CD8-positive, alpha-beta memory T cell (primary cell): Measurements from ENCODE around the gene IRX4. TPM values are rescaled to one million over a fixed set of nuclear protein-coding genes. Genes with fewer than 3 reads are reported as not detected.

ENCODE experiments used
- CTCF ChIA-PET: fragments of 350-600 bp; sonication (Branson Sonifier 250); formaldehyde crosslinking; loops from one replicate; lab custom pipeline; 2021; ENCODE audit warnings: antibody characterized with exemption; lab: Charles Lee
- POLR2A ChIA-PET: fragments of 350-600 bp; sonication (Branson Sonifier 250); formaldehyde crosslinking; loops from one replicate; lab custom pipeline; 2021; ENCODE audit warnings: antibody characterized with exemption; lab: Charles Lee
- DNase-seq, 5 donors: peaks; one replicate each; pipeline versions ENCODE4 v3.0.0 to v3.0.0-alpha.2; 2020 to 2022; ENCODE audit warnings: mixed read lengths in 1 of 5
- H3K27ac ChIP-seq: one replicate; pipeline ENCODE4 v1.7.0; 2013; ENCODE audit warnings: low read depth, mild to moderate bottlenecking, low read length, moderate library complexity
- H3K27me3 ChIP-seq: 2 replicates; pipeline ENCODE4 v1.7.0; 2013; ENCODE audit warnings: low read length, mild to moderate bottlenecking; ENCODE audit not compliant: insufficient read depth, poor library complexity, severe bottlenecking
- H3K36me3 ChIP-seq: 2 replicates; pipeline ENCODE4 v1.7.0; 2013; ENCODE audit warnings: mild to moderate bottlenecking, low read length, moderate library complexity; ENCODE audit not compliant: insufficient read depth
- H3K4me1 ChIP-seq: 2 replicates; pipeline ENCODE4 v1.7.0; 2013; ENCODE audit warnings: mild to moderate bottlenecking, low read length, moderate library complexity; ENCODE audit not compliant: insufficient read depth
- H3K4me3 ChIP-seq: 2 replicates; pipeline ENCODE4 v1.7.0; 2013; ENCODE audit warnings: mild to moderate bottlenecking, low read length
- H3K9me3 ChIP-seq: 2 replicates; pipeline ENCODE4 v1.7.0; 2013; ENCODE audit warnings: mild to moderate bottlenecking, low read length
- H3K27ac Mint-ChIP-seq, 8 donors: one replicate each; pipeline ENCODE4 v1.8.0; 2020 to 2021; ENCODE audit warnings: mixed read lengths in 8 of 8, mild to moderate bottlenecking in 6 of 8, inconsistent platforms in 3 of 8, moderate library complexity in 3 of 8
- H3K27me3 Mint-ChIP-seq, 2 donors: one replicate each; pipeline ENCODE4 v1.8.0; 2020 to 2021; ENCODE audit warnings: mixed read lengths in 2 of 2, mild to moderate bottlenecking in 1 of 2, moderate library complexity in 1 of 2
- H3K36me3 Mint-ChIP-seq, 3 donors: one replicate each; pipeline ENCODE4 v1.8.0; 2020 to 2021; ENCODE audit warnings: mixed read lengths in 3 of 3, inconsistent platforms in 1 of 3, mild to moderate bottlenecking in 1 of 3
- H3K4me1 Mint-ChIP-seq, 3 donors: one replicate each; pipeline ENCODE4 v1.8.0; 2020 to 2021; ENCODE audit warnings: mixed read lengths in 3 of 3, inconsistent platforms in 1 of 3, mild to moderate bottlenecking in 1 of 3
- H3K4me3 Mint-ChIP-seq, 7 donors: one replicate each; pipeline ENCODE4 v1.8.0; 2020 to 2021; ENCODE audit warnings: mixed read lengths in 7 of 7, mild to moderate bottlenecking in 6 of 7, moderate library complexity in 4 of 7, inconsistent platforms in 2 of 7
- H3K9me3 Mint-ChIP-seq, 5 donors: one replicate each; pipeline ENCODE4 v1.8.0; 2020 to 2022; ENCODE audit warnings: mixed read lengths in 5 of 5, mild to moderate bottlenecking in 3 of 5, moderate library complexity in 2 of 5, inconsistent platforms in 1 of 5
- polyA plus RNA-seq: library from polyadenylated mRNA; unstranded; fragments of 300-500 nt; fragmentation: Illumina TruSeq; gene quantifications from one replicate; pipeline ENCODE4 v1.2.3, GENCODE V29; 2021
- total RNA-seq, 2 experiments: library from RNA; stranded (reverse); gene quantifications; one replicate each; pipeline ENCODE4 v1.2.3, GENCODE V29; 2021

Gene IRX4
- total and polyA plus RNA-seq, 3 experiments from 2014 or later, result not detected

- peaks cover 4% of the 10 kb centered on the region for H3K27me3 ChIP-seq
These were observed 41.8 kb downstream of the IRX4 start for GRCh38 chr5:1840741-1841521.

GRCh38 chr5:1840071-1840547, 42.6 kb downstream of the IRX4 start:
- peak in 1 of 5 donors; percentile 41 for DNase-seq
- CTCF ChIA-PET, result no interaction called here
- no peak overlapping the region for H3K4me3 Mint-ChIP-seq

More at GRCh38 chr5:1840741-1841521, 41.8 kb downstream of the IRX4 start:
- no peaks in the 10 kb centered on the region for H3K9me3 ChIP-seq
- no peaks in the 10 kb centered on the region for H3K36me3 Mint-ChIP-seq
- no peaks in the 10 kb centered on the region for H3K4me1 ChIP-seq
- no peak overlapping the region for H3K27ac ChIP-seq
- H3K4me3 ChIP-seq, result no peak overlapping the region
- H3K4me3 Mint-ChIP-seq, result no peak overlapping the region
- H3K9me3 Mint-ChIP-seq, result no peaks in the 10 kb centered on the region
- no peak overlapping the region for H3K27ac Mint-ChIP-seq
- POLR2A ChIA-PET, result no interaction called here
- no peaks in the 10 kb centered on the region for H3K36me3 ChIP-seq
- CTCF ChIA-PET, result no interaction called here
- H3K27me3 Mint-ChIP-seq, result peaks cover 4 to 39% of the 10 kb centered on the region in 2 donors
- DNase-seq, result no peak
- H3K4me1 Mint-ChIP-seq, result no peaks in the 10 kb centered on the region

GRCh38 chr5:1838013-1838412, 44.7 kb downstream of the IRX4 start:
- peaks cover 4 to 51% of the 10 kb centered on the region in 2 donors for H3K27me3 Mint-ChIP-seq
- H3K36me3 Mint-ChIP-seq, result no peaks in the 10 kb centered on the region
- no peak overlapping the region for H3K4me3 ChIP-seq
- H3K4me1 ChIP-seq, result no peaks in the 10 kb centered on the region
- H3K36me3 ChIP-seq, result no peaks in the 10 kb centered on the region
- H3K27me3 ChIP-seq, result peaks cover 4% of the 10 kb centered on the region
- no peak overlapping the region for H3K27ac ChIP-seq
- H3K9me3 Mint-ChIP-seq, result no peaks in the 10 kb centered on the region
- H3K4me1 Mint-ChIP-seq, result no peaks in the 10 kb centered on the region
- no peak overlapping the region for H3K4me3 Mint-ChIP-seq
- H3K27ac Mint-ChIP-seq, result no peak overlapping the region
- ChIA-PET POLR2A (no interaction called here), CTCF (no interaction called here)
- no peak for DNase-seq
- no peaks in the 10 kb centered on the region for H3K9me3 ChIP-seq

More at GRCh38 chr5:1840071-1840547, 42.6 kb downstream of the IRX4 start:
- no peaks in the 10 kb centered on the region for H3K4me1 Mint-ChIP-seq
- peaks cover 4 to 40% of the 10 kb centered on the region in 2 donors for H3K27me3 Mint-ChIP-seq
- H3K36me3 ChIP-seq, result no peaks in the 10 kb centered on the region
- no peaks in the 10 kb centered on the region for H3K36me3 Mint-ChIP-seq
- H3K27ac Mint-ChIP-seq, result no peak overlapping the region
- no peaks in the 10 kb centered on the region for H3K4me1 ChIP-seq
- peaks cover 4% of the 10 kb centered on the region for H3K27me3 ChIP-seq
- H3K27ac ChIP-seq, result no peak overlapping the region
- no peak overlapping the region for H3K4me3 ChIP-seq
- no peaks in the 10 kb centered on the region for H3K9me3 ChIP-seq
- POLR2A ChIA-PET, result no interaction called here
- no peaks in the 10 kb centered on the region for H3K9me3 Mint-ChIP-seq

GRCh38 chr5:1836891-1837880, 45.5 kb downstream of the IRX4 start:
- H3K4me1 Mint-ChIP-seq, result no peaks in the 10 kb centered on the region
- no peak for DNase-seq
- no peak overlapping the region for H3K4me3 Mint-ChIP-seq

GRCh38 chr5:1836176-1836890, 46.4 kb downstream of the IRX4 start:
- no peaks in the 10 kb centered on the region for H3K36me3 Mint-ChIP-seq
- CTCF ChIA-PET, result no interaction called here
- H3K27ac Mint-ChIP-seq, result no peak overlapping the region
- DNase-seq, result no peak
- POLR2A ChIA-PET, result no interaction called here
- no peak overlapping the region for H3K4me3 Mint-ChIP-seq
- no peaks in the 10 kb centered on the region for H3K9me3 Mint-ChIP-seq
- H3K4me1 ChIP-seq, result no peaks in the 10 kb centered on the region
- H3K4me1 Mint-ChIP-seq, result no peaks in the 10 kb centered on the region
- peaks cover 4% of the 10 kb centered on the region for H3K27me3 ChIP-seq
- peaks cover 4 to 39% of the 10 kb centered on the region in 2 donors for H3K27me3 Mint-ChIP-seq
- H3K27ac ChIP-seq, result no peak overlapping the region
- H3K9me3 ChIP-seq, result no peaks in the 10 kb centered on the region
- H3K36me3 ChIP-seq, result no peaks in the 10 kb centered on the region
- no peak overlapping the region for H3K4me3 ChIP-seq

More at GRCh38 chr5:1836891-1837880, 45.5 kb downstream of the IRX4 start:
- Histone ChIP-seq H3K9me3 (no peaks in the 10 kb centered on the region), H3K27ac (no peak overlapping the region), H3K36me3 (no peaks in the 10 kb centered on the region), H3K27me3 (peaks cover 4% of the 10 kb centered on the region), H3K4me3 (no peak overlapping the region), H3K4me1 (no peaks in the 10 kb centered on the region)
- no peak overlapping the region for H3K27ac Mint-ChIP-seq
- ChIA-PET CTCF (no interaction called here), POLR2A (no interaction called here)
- no peaks in the 10 kb centered on the region for H3K36me3 Mint-ChIP-seq
- H3K27me3 Mint-ChIP-seq, result peaks cover 4 to 47% of the 10 kb centered on the region in 2 donors
- no peaks in the 10 kb centered on the region for H3K9me3 Mint-ChIP-seq

GRCh38 chr5:1835431-1835830, 47.3 kb downstream of the IRX4 start:
- no peak for DNase-seq
- ChIA-PET CTCF (no interaction called here), POLR2A (no interaction called here)
- Mint-ChIP-seq H3K27ac (no peak overlapping the region), H3K9me3 (no peaks in the 10 kb centered on the region), H3K4me3 (no peak overlapping the region), H3K36me3 (peaks cover 0 to 2% (median 0%) of the 10 kb centered on the region in 3 donors), H3K4me1 (no peaks in the 10 kb centered on the region), H3K27me3 (peaks cover 4 to 36% of the 10 kb centered on the region in 2 donors)
- Histone ChIP-seq H3K4me1 (no peaks in the 10 kb centered on the region), H3K27me3 (peaks cover 1% of the 10 kb centered on the region), H3K9me3 (no peaks in the 10 kb centered on the region), H3K27ac (no peak overlapping the region), H3K4me3 (no peak overlapping the region), H3K36me3 (no peaks in the 10 kb centered on the region)

- POLR2A ChIA-PET, result no interaction called here
- Mint-ChIP-seq H3K4me1 (no peaks in the 10 kb centered on the region), H3K9me3 (no peaks in the 10 kb centered on the region), H3K4me3 (no peak overlapping the region), H3K36me3 (peaks cover 0 to 2% (median 0%) of the 10 kb centered on the region in 3 donors), H3K27ac (no peak overlapping the region), H3K27me3 (peaks cover 4 to 32% of the 10 kb centered on the region in 2 donors)
- Histone ChIP-seq H3K4me1 (no peaks in the 10 kb centered on the region), H3K27me3 (no peaks in the 10 kb centered on the region), H3K36me3 (no peaks in the 10 kb centered on the region), H3K4me3 (no peak overlapping the region), H3K27ac (no peak overlapping the region), H3K9me3 (no peaks in the 10 kb centered on the region)
- no peak for DNase-seq
- CTCF ChIA-PET, result no interaction called here
These were observed 47.9 kb downstream of the IRX4 start for GRCh38 chr5:1834721-1835429.
